ENCODE measurements around the gene CENPVL1.
"Not testable (repeated sequence)": the region's sequence is repeated elsewhere in the genome, so short reads cannot be mapped to it uniquely, and the experiment has no call there.

CENPVL1 gene

DNA sequence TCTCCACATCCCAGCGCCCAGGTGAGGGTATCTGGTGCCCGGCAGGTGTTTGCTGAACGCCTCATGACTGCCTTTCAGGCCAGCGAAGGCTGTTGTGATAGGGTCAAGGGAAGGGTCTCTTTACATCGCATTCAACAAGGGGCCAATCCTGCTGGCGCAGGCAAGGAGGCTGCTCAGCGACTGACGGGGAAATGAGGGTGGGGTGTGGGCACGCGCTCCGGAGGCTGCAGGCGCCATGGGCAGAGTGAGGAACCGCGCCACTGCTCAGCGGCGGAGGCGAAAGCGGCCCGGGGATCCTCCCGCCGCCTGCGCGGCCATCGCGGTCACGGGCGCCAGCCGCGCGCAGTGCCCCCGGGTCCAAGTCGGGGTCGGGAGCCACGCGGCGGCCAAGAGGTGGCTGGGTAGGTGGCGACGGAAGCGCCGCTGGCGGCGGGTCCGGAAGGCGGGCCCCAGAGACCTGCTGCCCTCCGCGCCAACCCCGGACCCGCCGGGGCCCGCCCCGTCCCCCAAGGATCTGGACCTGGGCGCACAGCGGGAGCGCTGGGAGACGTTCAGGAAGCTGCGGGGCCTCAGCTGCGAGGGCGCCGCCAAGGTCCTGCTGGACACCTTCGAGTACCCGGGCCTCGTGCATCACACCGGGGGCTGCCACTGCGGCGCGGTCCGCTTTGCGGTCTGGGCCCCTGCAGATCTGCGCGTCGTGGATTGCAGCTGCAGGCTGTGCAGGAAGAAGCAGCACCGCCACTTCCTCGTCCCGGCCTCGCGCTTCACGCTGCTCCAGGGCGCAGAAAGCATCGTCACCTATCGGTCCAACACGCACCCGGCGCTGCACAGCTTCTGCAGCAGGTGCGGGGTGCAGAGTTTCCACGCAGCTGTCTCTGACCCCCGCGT, at the start of gene CENPVL1:
TSS of gene CENPVL1 (plus strand) at position 236 of the 888 bp plus-strand sequence. CDS start at position 236, 0 bp downstream.
- in situ Hi-C loops (cut with MboI; ENCODE audit: low sequenced_read_pairs), result not testable (repeated sequence)

DNA sequence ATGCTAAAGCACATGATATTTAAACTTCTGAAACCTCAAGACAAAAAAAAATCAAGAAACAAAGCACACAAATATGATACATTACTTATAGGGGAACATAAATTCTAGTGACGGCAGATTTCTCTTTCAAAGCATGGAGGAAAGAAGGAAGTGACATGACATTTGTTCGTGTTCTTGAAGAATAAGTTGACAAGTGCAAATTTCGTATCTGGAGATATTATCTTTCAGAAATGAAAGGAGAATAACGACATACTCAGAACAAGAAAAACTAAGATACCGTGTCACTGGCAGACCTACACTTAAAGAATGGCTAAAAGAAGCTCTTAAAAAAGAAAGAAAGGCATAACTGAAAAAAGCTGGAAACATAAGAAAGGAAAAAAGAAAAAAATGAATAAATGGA, 44.3 kb upstream of the CENPVL1 start:
- in situ Hi-C loops (cut with MboI; ENCODE audit: low sequenced_read_pairs), result no loop called here

DNA sequence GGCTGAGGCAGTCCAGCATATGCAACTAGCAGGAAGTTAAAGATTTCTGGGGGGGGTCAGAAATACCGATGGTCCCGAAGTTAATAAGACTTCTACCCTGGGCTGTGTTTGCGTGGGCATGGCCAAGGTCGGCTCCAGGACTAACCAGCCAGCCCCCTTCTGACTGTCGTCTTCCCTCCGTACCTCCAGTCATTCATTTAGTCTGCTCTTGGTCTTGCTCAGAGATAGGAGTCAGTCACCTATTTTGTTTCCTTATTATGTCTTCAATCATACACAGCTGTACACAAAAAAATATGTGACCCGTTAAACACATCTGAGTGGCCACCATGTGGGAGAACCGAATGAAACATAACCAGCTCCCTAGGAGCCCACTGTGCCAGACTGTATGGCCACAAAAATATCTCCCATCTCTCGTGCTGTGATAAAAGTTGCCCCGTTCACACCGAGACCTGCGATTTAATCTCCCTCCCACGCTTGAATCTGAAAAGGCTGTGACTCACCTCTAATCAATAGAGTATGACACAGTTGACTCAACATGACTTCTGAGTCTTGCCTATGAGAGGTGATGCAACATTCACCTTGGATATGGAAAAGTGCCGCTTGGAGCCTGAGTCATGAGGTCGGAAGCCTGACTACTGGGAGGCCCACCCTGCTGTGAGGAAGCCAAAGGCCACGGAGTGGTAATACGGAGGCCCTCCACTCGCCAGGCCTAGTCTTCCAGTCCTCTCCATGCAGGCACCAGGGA, 30.5 kb upstream of the CENPVL1 start:
- in situ Hi-C loops (cut with MboI; ENCODE audit: low sequenced_read_pairs), result not testable (repeated sequence)

DNA sequence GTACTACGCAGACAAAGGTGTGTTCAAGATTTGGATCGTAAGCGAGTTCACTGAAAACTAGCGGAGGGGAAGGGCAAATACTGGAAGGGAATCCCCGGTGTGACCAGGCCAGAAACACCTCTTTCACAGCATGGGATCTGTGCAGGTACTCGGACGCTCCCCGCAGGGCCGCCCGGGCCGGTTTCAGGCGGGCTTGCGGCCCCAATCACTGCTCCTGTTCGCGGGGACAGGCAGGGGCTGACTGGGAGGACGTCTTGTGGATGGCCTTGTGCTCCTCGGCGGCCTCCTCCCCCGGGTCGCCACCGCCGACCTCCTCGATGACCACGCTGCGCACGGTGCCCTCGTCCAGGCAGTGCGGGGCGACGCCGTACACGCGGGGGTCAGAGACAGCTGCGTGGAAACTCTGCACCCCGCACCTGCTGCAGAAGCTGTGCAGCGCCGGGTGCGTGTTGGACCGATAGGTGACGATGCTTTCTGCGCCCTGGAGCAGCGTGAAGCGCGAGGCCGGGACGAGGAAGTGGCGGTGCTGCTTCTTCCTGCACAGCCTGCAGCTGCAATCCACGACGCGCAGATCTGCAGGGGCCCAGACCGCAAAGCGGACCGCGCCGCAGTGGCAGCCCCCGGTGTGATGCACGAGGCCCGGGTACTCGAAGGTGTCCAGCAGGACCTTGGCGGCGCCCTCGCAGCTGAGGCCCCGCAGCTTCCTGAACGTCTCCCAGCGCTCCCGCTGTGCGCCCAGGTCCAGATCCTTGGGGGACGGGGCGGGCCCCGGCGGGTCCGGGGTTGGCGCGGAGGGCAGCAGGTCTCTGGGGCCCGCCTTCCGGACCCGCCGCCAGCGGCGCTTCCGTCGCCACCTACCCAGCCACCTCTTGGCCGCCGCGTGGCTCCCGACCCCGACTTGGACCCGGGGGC, 28.2 kb upstream of the CENPVL1 start:
- in situ Hi-C loops (cut with MboI; ENCODE audit: low sequenced_read_pairs), result not testable (repeated sequence)

DNA sequence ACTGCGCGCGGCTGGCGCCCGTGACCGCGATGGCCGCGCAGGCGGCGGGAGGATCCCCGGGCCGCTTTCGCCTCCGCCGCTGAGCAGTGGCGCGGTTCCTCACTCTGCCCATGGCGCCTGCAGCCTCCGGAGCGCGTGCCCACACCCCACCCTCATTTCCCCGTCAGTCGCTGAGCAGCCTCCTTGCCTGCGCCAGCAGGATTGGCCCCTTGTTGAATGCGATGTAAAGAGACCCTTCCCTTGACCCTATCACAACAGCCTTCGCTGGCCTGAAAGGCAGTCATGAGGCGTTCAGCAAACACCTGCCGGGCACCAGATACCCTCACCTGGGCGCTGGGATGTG, 27.6 kb upstream of the CENPVL1 start, which contains the start of gene CENPVL2:
TSS of gene CENPVL2 (minus strand) at position 112 of the 343 bp plus-strand sequence. CDS start at position 112, 0 bp downstream.
- in situ Hi-C loops (cut with MboI; ENCODE audit: low sequenced_read_pairs), result not testable (repeated sequence)

DNA sequence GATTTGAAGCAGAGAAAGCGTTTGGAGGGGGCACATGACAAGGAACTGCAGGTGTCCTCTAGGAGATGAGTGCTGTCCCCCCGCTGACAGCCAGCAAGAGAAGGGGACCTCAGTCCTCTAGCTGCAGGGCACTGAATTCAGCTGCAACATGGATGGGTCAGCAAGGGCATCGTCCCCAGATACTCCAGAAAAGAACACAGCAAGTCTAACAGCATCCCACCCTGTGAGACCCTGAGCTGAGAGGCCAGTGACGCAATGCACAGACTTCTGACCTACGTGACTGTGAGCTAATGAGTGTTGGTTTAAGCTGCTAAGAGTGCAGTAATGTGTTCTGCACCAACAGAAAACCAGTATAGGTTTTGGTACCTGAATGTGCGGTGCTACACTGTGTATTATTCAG, 16.1 kb upstream of the CENPVL1 start:
- in situ Hi-C loops (cut with MboI; ENCODE audit: low sequenced_read_pairs), result no loop called here

DNA sequence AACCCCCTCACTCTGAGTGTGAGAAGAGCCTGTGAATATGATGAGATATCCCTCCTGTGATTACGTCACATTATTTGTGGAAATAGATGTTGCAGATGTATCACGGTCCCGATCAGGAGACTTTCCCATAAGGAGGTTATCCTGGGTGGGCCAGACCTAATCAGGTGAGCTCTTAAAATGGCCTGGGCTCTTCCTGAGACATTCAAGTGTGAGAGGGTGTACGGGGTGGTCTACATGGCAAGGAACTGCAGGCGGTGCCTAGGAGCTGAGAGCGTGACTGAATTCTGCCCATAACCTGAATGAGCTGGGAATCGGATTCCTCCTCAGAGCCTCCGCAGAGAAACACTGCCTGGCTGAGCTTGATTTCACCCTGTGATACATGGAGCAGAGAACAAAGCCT, 12.9 kb upstream of the CENPVL1 start:
- in situ Hi-C loops (cut with MboI; ENCODE audit: low sequenced_read_pairs), result no loop called here

DNA sequence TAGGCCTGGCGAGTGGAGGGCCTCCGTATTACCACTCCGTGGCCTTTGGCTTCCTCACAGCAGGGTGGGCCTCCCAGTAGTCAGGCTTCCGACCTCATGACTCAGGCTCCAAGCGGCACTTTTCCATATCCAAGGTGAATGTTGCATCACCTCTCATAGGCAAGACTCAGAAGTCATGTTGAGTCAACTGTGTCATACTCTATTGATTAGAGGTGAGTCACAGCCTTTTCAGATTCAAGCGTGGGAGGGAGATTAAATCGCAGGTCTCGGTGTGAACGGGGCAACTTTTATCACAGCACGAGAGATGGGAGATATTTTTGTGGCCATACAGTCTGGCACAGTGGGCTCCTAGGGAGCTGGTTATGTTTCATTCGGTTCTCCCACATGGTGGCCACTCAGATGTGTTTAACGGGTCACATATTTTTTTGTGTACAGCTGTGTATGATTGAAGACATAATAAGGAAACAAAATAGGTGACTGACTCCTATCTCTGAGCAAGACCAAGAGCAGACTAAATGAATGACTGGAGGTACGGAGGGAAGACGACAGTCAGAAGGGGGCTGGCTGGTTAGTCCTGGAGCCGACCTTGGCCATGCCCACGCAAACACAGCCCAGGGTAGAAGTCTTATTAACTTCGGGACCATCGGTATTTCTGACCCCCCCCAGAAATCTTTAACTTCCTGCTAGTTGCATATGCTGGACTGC, 2.8 kb downstream of the CENPVL1 start:
- in situ Hi-C loops (cut with MboI; ENCODE audit: low sequenced_read_pairs), result not testable (repeated sequence)

DNA sequence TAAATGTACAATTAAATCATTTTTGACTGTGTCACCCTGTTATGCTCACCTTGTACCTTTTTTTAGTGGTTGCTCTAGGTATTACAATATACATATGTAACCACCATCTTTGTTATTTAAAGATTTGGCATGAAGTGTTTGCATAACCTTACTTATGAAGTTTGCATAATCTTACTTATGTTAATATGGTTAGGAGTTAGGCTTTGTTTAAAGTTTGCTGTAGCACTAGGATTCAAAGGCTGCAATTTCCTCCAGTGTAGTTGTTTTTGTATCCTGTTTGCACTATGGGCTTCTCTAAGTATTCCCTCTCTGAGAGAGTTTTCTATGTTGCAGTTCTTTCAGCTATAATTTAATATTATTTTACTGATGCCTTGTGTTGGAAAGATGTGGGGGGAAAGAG, 17.9 kb downstream of the CENPVL1 start:
- in situ Hi-C loops (cut with MboI; ENCODE audit: low sequenced_read_pairs), result no loop called here

DNA sequence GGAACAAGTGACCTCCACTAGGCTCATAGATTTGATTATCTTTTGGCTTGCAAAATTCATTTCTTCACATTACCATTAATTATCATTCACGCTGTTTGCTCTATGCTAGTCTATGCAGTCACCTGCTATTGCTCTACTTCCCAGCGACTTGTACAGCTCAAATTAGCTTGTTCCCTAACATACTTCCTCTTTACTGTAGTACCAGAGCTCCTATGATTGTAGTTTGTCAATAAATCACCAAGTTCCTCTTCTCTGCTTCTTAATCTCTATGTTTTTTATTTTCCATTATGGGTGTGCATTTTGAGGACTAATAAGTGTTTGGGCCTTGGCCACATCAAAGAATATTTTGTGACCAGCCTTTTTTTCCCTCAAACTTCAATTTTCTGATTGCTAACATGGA, 26.8 kb downstream of the CENPVL1 start:
- in situ Hi-C loops (cut with MboI; ENCODE audit: low sequenced_read_pairs), result no loop called here

DNA sequence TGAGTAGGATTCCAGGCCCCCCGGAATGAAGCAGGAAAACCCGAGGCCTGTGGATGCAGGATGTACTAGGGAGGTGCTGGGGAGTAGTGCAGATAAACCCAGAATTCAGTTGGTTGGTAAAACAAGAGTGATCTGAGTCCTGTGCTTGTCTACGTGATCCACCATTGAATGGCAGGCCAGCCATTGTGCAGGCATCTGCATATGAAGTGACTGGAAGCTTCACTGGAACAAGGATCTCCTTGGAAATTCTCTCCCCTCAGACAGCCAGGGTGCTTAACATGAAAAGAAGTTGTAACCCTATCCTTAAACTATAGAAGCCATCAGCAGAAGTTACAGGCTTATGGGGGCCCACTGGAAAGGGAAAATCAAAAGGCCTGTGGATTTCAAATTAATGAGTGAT, 32.3 kb downstream of the CENPVL1 start:
- in situ Hi-C loops (cut with MboI; ENCODE audit: low sequenced_read_pairs), result no loop called here

DNA sequence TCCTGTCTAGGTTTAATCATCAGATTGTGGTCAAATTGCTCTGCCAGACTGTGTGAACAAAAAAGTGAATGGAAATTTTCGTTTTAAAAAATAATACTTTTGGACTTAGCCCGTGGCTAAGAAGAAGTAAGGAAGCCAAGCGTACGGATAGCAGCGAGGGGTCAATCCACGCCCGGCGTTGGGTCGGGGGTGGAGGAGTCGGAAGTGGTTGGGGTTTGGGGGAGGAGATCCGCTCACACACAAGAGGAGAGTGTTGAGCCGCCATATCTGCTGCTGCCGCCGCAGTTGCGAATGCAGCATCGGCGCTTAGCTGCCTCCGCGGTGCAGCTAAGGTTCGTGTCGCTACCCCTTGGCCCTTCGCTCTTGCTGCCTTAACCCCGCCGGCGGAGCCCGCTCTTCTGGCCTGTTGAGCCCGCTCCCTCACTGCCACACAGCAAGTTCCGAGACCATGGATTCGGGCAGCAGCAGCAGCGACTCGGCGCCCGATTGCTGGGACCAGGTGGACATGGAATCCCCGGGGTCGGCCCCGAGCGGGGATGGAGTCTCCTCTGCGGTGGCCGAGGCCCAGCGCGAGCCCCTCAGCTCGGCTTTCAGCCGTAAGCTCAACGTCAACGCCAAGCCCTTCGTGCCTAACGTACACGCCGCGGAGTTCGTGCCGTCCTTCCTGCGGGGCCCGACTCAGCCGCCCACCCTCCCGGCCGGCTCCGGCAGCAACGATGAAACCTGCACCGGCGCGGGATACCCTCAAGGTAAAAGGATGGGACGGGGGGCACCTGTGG, 33.1 kb downstream of the CENPVL1 start, which contains the start of gene GSPT2:
TSS of gene GSPT2 (plus strand) at position 264 of the 779 bp plus-strand sequence. CDS start at position 449, 185 bp downstream.
- in situ Hi-C loops (cut with MboI; ENCODE audit: low sequenced_read_pairs), result no loop called here

DNA sequence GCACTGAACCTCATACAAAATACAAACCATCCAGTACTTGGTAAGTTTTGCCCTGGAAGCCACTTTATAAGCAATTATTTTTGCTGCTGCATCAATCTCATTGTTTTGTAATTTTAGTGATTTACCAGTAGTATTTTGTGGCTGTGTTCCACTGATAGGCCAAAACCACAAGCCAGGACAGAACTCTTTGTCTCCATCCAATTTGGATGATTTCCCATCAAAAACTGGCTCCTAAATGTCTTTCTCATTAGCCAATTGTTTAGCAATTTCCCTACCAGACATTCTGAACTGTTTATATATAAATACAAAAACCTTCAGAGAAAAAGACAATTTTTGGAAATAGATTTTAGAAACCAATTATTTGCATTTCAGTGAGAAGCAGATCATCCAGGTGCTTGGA, 37.4 kb downstream of the CENPVL1 start:
- in situ Hi-C loops (cut with MboI; ENCODE audit: low sequenced_read_pairs), result no loop called here

DNA sequence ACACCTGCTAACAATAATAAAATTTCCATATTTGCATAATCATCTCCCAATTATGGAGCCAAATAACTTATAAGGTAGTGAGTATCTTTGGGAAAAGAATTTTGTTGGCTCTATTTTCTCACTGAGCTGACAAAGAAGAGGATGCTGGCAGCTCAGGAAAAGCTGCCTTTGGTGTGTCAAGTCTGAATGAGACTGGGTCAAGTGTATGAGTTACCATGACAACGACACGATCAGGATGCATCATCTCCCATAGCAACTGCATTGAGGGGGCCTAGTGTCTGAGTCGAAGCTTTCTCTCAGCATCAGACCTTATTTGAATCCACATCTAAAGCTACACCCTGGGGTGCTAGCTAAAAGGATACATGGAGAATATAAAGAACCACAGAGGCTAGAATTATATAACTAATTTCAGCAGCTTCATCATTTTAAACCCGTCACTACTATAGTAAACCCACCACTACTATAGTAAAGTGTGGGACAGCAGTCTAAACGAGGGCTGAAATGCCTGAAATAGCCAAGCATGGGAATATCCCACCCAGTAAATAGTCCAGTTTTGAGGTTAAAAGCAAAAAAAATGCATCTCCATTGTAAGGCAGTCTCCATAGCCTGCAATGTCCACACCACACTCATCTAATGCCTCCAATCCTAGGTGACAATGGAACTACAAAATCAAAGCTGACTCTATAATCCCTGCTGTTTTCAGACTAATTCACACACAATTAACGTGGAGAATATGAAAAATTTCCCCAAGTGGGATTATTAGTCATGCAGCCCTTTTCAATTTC, 48.9 kb downstream of the CENPVL1 start:
- in situ Hi-C loops (cut with MboI; ENCODE audit: low sequenced_read_pairs), result no loop called here

DNA sequence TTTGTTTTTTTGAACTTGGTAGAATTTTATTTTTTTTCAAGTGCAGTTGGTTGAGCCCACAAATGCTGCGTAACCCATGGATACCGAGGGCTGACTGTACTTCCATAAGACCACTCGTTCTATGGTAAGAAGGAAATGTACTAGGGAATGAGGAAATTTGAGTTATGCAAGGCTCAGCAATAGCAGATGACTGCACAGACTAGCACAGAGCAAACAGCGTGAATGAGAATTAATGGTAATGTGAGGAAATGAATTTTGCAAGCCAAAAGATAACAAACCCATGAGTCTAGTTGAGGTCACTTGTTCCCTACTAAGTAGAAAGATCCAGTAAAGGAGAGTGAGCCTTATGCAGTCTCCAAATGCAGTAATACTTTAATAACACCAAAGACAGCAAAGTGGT, 50.3 kb downstream of the CENPVL1 start:
- in situ Hi-C loops (cut with MboI; ENCODE audit: low sequenced_read_pairs), result no loop called here

All from HL-60/S4 treated with phorbol 12-myristate 13-acetate at 8.2 ng/mL for 4 days and 3 days (cell line).